Measurements from ENCODE around the gene GRID1. TPM values are rescaled to one million over a fixed set of nuclear protein-coding genes. Genes with fewer than 3 reads are reported as not detected.

GRID1 gene
- polyA plus RNA-seq, 3 donors, result 0.71 to 1.7 (median 1.6) TPM

DNA sequence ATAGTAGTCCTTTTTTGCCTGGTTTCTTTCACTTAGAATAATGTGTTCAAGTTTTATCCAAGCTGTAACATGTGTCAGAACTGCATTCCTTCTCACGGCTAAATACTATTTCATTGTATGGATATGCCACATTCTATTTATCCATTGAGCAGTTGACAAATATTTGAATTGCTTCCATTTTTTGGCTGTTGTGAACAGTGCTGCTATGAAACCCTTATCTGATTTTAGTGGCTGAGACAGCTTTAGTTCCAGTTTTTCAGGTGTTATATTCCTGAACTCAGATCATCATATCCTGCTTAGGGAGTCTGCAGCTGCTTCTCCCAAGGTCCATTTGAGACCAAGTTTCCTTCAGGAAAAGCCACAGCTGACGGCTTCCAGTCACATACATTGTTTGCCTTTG is 339.2 kb downstream of the GRID1 start:
- no peak overlapping the region for H3K27ac ChIP-seq (ENCODE audit: low read depth, low read length)
- WGBS, 3 donors, result 73 to 80% (median 77%) methylated on average over 2 of the region's 2 CpGs

GRCh38 chr10:86025509-86025908 is 341.1 kb downstream of the GRID1 start:
- H3K27ac ChIP-seq (ENCODE audit: low read depth, low read length), result no peak overlapping the region
- 63 to 84% (median 84%) methylated on average over 3 of the region's 3 CpGs for WGBS, 3 donors

- H3K27ac ChIP-seq (ENCODE audit: low read depth, low read length), result no peak overlapping the region
- 62 to 70% (median 63%) methylated on average over 8 of the region's 8 CpGs for WGBS, 3 donors
Measured at GRCh38 chr10:86024281-86025041, 342.1 kb downstream of the GRID1 start.

DNA sequence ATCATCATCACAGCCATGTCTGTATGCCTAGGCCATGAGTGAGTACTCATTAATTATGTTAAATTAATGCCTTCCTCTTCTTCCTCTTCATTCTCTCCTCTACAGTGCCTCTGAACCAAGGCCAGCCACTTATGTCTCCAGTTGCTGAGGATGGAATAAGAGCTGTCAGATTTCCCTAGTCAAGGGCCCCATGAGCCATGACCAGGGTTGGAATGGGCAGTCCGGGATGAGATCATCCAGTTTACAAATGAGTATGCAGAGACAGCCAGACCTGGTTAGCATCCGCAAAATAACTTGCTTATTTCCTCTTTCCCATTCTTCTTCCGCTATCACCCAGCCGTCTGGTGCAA is 342.7 kb downstream of the GRID1 start:
- 54 to 69% (median 56%) methylated on average over 4 of the region's 4 CpGs for WGBS, 3 donors
- H3K27ac ChIP-seq (ENCODE audit: low read depth, low read length), result no peak overlapping the region

DNA sequence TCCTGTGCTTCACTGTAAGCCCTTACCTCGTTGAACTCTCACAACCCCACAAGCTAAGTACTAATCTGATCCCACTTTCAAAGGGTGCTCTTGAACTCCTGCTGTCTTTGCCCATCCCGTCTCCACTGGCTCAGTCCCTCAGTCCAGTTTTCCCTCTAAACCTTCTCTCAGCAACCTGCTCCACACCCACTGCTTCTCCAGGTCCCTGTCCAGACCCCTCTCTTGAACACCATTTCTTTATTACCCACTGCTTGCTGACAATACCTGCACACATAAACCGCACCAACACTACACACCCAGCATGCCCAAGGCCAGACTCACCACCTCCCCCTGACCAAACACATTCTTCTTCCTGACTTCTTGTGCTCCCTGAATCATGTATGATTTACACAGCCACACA is 343.3 kb downstream of the GRID1 start:
- no peak overlapping the region for H3K27ac ChIP-seq (ENCODE audit: low read depth, low read length)
- whole genome bisulfite sequencing, 3 donors, result 81 to 88% (median 85%) methylated on average over 3 of the region's 3 CpGs

GRCh38 chr10:86022906-86023305 is 343.7 kb downstream of the GRID1 start:
- H3K27ac ChIP-seq (ENCODE audit: low read depth, low read length), result no peak overlapping the region
- 94 to 97% (median 97%) methylated on average over 4 of the region's 4 CpGs for WGBS, 3 donors

DNA sequence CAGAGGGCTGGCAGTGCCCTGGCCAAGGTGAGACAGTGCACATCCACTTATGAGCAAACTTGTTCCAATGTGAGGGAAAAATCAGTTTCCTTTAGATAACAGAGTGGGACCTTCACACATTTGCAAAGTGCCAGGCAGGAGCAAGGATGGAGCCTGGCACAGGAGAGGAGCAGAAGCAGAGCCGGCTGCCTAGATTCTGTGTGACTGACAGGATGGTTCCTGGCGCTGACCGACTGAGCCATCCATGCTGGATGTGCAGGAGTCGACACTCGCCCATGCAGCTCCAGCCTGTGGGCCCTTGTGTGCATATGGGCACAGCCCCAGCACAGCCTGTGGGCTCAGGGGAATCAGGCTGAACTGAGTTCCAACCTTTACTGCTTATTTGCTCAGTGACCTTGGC is 346.5 kb downstream of the GRID1 start:
- no peak overlapping the region for H3K27ac ChIP-seq (ENCODE audit: low read depth, low read length)
- WGBS, 3 donors, result 56 to 75% (median 70%) methylated on average over 5 of the region's 5 CpGs

GRCh38 chr10:86019141-86019540 is 347.5 kb downstream of the GRID1 start:
- WGBS, 3 donors, result 91 to 94% (median 92%) methylated on average over 4 of the region's 4 CpGs
- no peak overlapping the region for H3K27ac ChIP-seq (ENCODE audit: low read depth, low read length)

DNA sequence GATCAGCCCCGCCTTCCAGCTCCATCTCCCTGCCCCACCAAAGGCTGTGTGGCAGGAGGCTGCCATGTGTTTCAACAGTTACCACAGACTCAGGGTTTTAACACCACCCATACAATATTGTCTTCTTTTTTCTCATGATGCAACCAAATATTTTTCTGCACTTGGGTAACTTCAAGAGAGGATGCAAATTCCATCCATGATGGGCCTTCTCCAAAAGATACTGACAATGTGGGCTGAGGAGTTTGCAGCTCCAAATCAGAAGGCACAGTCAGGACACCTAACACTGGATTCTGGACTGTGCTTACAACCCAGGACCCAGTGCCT is 347.9 kb downstream of the GRID1 start:
- WGBS, 3 donors, result 50 to 97% (median 84%) methylated on average over 1 of the region's 1 CpG
- H3K27ac ChIP-seq (ENCODE audit: low read depth, low read length), result no peak overlapping the region

GRCh38 chr10:86017841-86018734 is 348.5 kb downstream of the GRID1 start:
- WGBS, 3 donors, result 40 to 68% (median 66%) methylated on average over 13 of the region's 13 CpGs
- no peak overlapping the region for H3K27ac ChIP-seq (ENCODE audit: low read depth, low read length)

- whole genome bisulfite sequencing, 3 donors, result 74 to 88% (median 84%) methylated on average over 2 of the region's 2 CpGs
- H3K27ac ChIP-seq (ENCODE audit: low read depth, low read length), result no peak overlapping the region
Measured at GRCh38 chr10:86013568-86013967, 353.0 kb downstream of the GRID1 start.

DNA sequence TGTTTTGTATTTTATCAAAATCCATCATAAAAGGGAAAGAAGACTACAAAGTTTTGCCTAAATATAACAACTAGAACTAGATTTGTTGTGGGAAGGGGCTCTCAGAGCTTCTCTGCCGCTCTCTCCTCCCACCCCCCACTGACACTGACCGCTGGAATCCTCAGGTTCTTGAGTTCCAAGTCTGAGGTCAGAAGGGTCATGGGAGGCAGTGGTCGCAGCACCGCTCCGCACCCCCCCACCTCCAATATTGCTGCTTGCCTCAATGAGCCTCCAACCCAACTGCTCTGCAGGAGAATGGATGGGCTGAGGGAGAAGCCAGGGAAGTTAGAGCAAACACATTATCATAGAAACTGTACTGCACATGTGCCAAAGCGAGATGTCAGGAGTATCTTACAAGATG is 359.4 kb downstream of the GRID1 start:
- 73 to 86% (median 83%) methylated on average over 6 of the region's 6 CpGs for WGBS, 3 donors
- H3K27ac ChIP-seq (ENCODE audit: low read depth, low read length), result no peak overlapping the region

GRCh38 chr10:86004337-86004736 is 362.3 kb downstream of the GRID1 start:
- 31 to 56% (median 50%) methylated on average over 1 of the region's 1 CpG for WGBS, 3 donors
- H3K27ac ChIP-seq (ENCODE audit: low read depth, low read length), result no peak overlapping the region

DNA sequence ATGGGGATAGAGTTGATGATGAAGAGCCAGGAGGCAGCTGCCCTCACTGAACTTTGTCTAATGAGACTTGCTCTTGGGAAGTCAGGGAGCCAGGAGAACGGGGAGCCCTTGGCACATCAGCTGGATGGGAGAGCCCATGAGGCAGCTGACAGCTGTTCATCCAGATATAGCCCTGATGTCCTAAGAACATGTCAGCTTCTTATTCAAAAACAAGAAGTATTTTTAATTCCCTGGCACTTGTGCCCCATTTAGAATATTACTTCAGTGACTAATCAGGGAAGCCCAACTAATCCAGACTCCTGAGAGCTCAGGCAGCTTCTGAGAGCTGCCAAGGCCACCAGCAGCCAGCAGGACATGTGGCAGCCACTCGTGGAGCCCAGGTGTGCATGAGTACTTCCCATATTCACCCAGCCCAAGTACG is 363.4 kb downstream of the GRID1 start:
- 49 to 82% (median 80%) methylated on average over 3 of the region's 3 CpGs for WGBS, 3 donors

GRCh38 chr10:86001521-86001920 is 365.1 kb downstream of the GRID1 start:
- 81 to 88% (median 83%) methylated on average over 2 of the region's 2 CpGs for WGBS, 3 donors
- H3K27ac ChIP-seq (ENCODE audit: low read depth, low read length), result no peak overlapping the region

More for the DNA sequence above, 363.4 kb downstream of the GRID1 start:
- H3K27ac ChIP-seq (ENCODE audit: low read depth, low read length), result no peak overlapping the region

DNA sequence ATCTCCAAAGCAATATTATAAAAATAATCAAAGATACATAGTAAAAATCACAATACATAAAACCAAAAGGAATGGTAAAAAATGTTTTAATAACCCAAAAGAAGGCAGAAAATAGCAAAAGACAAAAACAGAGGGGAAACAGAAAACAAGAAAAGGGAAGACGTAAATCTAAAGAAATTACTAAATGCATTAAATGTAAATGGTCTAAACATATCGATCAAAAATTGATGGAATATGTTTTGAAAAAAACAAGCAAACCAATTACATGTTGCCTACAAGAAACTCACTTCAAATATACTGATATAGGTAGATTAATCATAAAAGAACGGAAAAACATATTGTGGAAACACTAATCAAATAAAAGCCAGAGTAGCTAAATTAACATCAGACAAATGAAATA is 369.1 kb downstream of the GRID1 start:
- 92 to 96% (median 94%) methylated on average over 3 of the region's 3 CpGs for WGBS, 3 donors
- H3K27ac ChIP-seq (ENCODE audit: low read depth, low read length), result no peak overlapping the region

DNA sequence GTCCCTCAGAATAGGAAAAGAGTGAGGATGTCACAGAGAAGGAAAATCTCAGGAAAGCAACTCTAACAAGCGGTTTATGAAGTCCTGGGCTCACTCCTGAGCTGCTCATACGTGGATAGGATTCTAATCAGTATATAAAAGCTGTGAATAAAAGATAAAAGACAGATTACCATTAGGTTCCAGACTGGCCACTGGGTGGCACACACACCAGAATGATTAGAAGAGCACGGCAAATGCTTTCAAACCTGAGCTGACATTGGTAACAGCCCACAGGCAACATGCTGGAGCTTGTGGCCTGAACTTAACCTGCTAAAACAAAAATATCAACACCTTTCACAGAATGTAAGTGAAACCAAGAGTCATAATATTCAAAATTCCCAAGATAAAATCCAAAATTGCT is 370.8 kb downstream of the GRID1 start:
- no peak overlapping the region for H3K27ac ChIP-seq (ENCODE audit: low read depth, low read length)
- WGBS, 3 donors, result 27 to 51% (median 43%) methylated on average over 3 of the region's 3 CpGs

- H3K27ac ChIP-seq (ENCODE audit: low read depth, low read length), result no peak overlapping the region
- WGBS, 3 donors, result 59 to 65% (median 62%) methylated on average over 6 of the region's 6 CpGs
Measured at GRCh38 chr10:85993840-85994507, 372.6 kb downstream of the GRID1 start.

- H3K27ac ChIP-seq (ENCODE audit: low read depth, low read length), result no peak overlapping the region
- 93 to 98% (median 94%) methylated on average over 1 of the region's 1 CpG for WGBS, 3 donors
Measured at GRCh38 chr10:85993140-85993539, 373.5 kb downstream of the GRID1 start.

Data from adipose tissue (tissue), 3 donors.